ENCODE results near the gene STK31. TPM values are rescaled to one million over a fixed set of nuclear protein-coding genes. Genes with fewer than 3 reads are reported as not detected.
"Not testable (repeated sequence)": the region's sequence is repeated elsewhere in the genome, so short reads cannot be mapped to it uniquely, and the experiment has no call there.

The STK31 gene
- polyA plus RNA-seq, 2 of the 4 experiments (the other 2 are of a cell fraction) = 2.3 to 3.9 TPM

DNA sequence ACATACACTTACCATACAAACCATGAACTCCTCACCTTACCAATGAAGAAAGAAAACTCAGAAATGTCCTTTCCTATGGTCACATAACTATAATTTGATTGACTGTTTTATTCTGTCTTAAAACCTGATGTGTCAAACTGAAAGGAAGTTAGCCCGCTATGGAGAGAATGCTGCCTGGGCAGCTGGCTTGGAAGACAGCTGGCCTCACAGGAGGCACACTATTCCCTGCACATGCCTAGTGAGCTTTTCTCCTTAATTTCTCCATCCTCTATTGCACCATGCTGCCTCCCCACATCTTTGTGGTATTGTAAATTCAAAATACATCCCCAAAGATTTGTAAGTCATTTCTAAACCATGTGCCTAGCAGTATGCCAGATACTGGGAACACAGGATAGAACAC lies 163.3 kb downstream of the STK31 start:
- 73% methylated on average over 1 of the region's 1 CpG for WGBS (ENCODE audit: missing lambda C conversion rate)
- ChIA-PET POLR2A (no interaction called here), CTCF (no interaction called here)
- ATAC-seq (no peak), FAIRE-seq (no peak), DNase-seq (ENCODE audit: low read depth in 1 of 2, low spot score in 1 of 2) (no peak)
- Histone ChIP-seq H3K4me1 (no peaks in the 10 kb centered on the region), H3K4me2 (no peak overlapping the region), H3K4me3 (no peak overlapping the region), H3K27ac (no peak overlapping the region), H3K9me3 (no peaks in the 10 kb centered on the region)
- TF ChIP-seq MAZ (IDR thresholded peaks at IDR 0.05; ENCODE audit: borderline replicate concordance, low read depth, low read length) = no peak
- TF ChIP-seq, protein P1, sequence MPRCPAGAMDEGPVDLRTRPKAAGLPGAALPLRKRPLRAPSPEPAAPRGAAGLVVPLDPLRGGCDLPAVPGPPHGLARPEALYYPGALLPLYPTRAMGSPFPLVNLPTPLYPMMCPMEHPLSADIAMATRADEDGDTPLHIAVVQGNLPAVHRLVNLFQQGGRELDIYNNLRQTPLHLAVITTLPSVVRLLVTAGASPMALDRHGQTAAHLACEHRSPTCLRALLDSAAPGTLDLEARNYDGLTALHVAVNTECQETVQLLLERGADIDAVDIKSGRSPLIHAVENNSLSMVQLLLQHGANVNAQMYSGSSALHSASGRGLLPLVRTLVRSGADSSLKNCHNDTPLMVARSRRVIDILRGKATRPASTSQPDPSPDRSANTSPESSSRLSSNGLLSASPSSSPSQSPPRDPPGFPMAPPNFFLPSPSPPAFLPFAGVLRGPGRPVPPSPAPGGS (IDR thresholded peaks at IDR 0.05) = no peak
- TF ChIP-seq RAD21 (conservative IDR thresholded peaks at IDR 0.05 in 1 of 2, IDR thresholded peaks at IDR 0.05 in 1 of 2) = no peak
- TF ChIP-seq, protein P2, sequence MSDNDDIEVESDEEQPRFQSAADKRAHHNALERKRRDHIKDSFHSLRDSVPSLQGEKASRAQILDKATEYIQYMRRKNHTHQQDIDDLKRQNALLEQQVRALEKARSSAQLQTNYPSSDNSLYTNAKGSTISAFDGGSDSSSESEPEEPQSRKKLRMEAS (IDR thresholded peaks at IDR 0.05) = no peak
- TF ChIP-seq CEBPB (IDR thresholded peaks at IDR 0.05) = no peak
- no peak for TF ChIP-seq RFX5 (IDR thresholded peaks at IDR 0.05)
- TF ChIP-seq HOXB5 (CRISPR knock-in tag; IDR thresholded peaks at IDR 0.05) = no peak

DNA sequence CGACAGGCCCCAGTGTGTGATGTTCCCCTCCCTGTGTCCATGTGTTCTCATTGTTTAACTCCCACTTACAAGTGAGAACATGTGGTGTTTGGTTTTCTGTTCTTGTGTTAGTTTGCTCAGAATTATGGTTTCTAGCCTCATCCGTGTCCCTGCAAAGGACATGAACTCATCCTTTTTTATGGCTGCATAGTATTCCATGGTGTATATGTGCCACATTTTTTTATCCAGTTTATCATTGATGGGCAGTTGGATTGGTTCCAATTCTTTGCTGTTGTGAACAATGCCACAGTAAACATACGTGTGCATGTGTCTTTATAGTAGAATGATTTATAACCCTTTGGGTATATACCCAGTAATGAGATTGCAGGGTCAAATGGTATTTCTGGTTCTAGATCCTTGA lies 166.5 kb downstream of the STK31 start:
- H3K4me2 ChIP-seq; H3K4me3 ChIP-seq; CTCF ChIA-PET; H3K9me3 ChIP-seq; DNase-seq (ENCODE audit: low read depth in 1 of 2, low spot score in 1 of 2); FAIRE-seq; ATAC-seq; H3K4me1 ChIP-seq; POLR2A ChIA-PET; H3K27ac ChIP-seq: not testable (repeated sequence)
- 0% methylated on average over 2 of the region's 3 CpGs for WGBS (ENCODE audit: missing lambda C conversion rate)

Other genes with a start within 250 kb of the STK31 start
- 47.2 and 62.0 TPM in 2 replicates for gene IGF2BP3, start 239.7 kb upstream of the STK31 start, polyA plus RNA-seq (2011; rRNA removed)
- gene IGF2BP3, start 239.7 kb upstream of the STK31 start, polyA plus RNA-seq (2017; fragmentation: RNase III; extraction: RNeasy Plus Mini Kit Qiagen cat#74134 plus additional on column Dnase treatment) = 26.7 to 30.4 TPM (median 30.1 TPM) in 3 replicates
- gene TRA2A, start 178.2 kb upstream of the STK31 start, polyA plus RNA-seq (2011; rRNA removed) = 85.5 and 90.8 TPM in 2 replicates
- gene TRA2A, start 178.2 kb upstream of the STK31 start, polyA plus RNA-seq (2017; fragmentation: RNase III; extraction: RNeasy Plus Mini Kit Qiagen cat#74134 plus additional on column Dnase treatment) = 111 to 113 TPM (median 113 TPM) in 3 replicates
- 6.5 and 10.1 TPM in 2 replicates for gene CCDC126, start 112.8 kb upstream of the STK31 start, polyA plus RNA-seq (2011; rRNA removed)
- 3.8 to 6.2 TPM (median 5.5 TPM) in 3 replicates for gene CCDC126, start 112.8 kb upstream of the STK31 start, polyA plus RNA-seq (2017; fragmentation: RNase III; extraction: RNeasy Plus Mini Kit Qiagen cat#74134 plus additional on column Dnase treatment)
- gene FAM221A, start 30.0 kb upstream of the STK31 start, polyA plus RNA-seq (2011; rRNA removed) = 1.8 and 2.6 TPM in 2 replicates
- 0.66 to 1.1 TPM (median 0.94 TPM) in 3 replicates for gene FAM221A, start 30.0 kb upstream of the STK31 start, polyA plus RNA-seq (2017; fragmentation: RNase III; extraction: RNeasy Plus Mini Kit Qiagen cat#74134 plus additional on column Dnase treatment)

Data from A549 (cell line).